GM19023 (cell line): ENCODE results near the gene B4GALNT2.
"Not testable (repeated sequence)": the region's sequence is repeated elsewhere in the genome, so short reads cannot be mapped to it uniquely, and the experiment has no call there.

ENCODE experiments used
- ATAC-seq: cut with Tn5 transposase; IDR thresholded peaks from one replicate; pipeline ENCODE4 v1.9.1; 2021; ENCODE audit warnings: mild to moderate bottlenecking, moderate library complexity; ENCODE audit not compliant: unreplicated experiment

B4GALNT2 gene

GRCh38 chr17:49132699-49133364, at the start of gene B4GALNT2:
Gene B4GALNT2 (plus strand): TSS chr17:49132769. CDS start chr17:49132793, 24 bp downstream.
- no peak for ATAC-seq

- not testable (repeated sequence) for ATAC-seq
Observed at GRCh38 chr17:49085046-49085445, 47.5 kb upstream of the B4GALNT2 start.

DNA sequence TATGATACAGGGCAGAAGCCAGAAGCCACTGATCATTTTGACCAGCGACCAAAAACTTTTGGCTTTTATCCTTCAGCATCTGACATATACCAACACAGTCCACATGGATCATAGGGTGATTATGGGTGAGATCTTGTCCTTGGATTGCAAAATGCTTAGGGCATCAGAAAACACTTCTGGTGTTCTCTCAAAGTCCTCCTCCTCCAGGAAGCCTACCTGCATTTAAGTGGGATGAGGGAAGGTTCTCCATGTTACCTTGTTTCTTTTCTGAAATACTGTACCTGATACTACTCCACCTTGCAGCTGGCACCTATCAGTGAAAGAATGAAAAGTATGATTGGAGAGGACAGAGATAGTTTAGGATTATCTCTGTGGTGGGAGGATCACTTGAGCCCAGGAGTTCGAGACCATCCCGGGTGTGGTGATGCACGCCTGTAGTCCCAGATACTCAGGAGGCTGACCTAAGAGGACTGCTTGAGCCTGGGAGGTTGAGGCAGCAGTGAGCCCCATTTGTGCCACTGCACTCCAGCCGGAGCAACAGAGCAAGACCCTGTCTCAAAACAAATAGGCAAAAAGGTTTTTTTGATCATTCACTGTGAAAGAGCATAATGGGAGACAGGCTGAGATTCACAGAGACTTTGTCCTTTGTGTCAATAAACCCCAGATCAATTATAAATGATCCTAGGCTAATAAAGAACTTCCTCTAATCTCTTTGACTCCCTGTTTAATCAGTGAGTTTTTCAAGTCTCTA, 46.8 kb upstream of the B4GALNT2 start:
- ATAC-seq, result no peak

DNA sequence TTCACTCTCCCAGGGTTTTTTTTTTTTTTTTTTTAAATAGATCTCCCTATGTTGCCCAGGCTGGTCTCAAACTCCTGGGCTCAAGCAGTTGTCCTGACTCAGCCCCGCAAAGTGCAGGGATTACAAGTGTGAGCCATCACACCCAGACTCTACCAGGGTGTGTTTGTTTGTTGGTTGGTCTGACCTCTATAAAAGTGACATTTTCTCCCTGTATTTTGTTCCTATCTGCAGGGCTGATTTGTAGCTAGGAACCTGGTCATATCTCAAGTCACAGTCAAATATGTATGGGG, 46.3 kb upstream of the B4GALNT2 start:
- ATAC-seq, result no peak

DNA sequence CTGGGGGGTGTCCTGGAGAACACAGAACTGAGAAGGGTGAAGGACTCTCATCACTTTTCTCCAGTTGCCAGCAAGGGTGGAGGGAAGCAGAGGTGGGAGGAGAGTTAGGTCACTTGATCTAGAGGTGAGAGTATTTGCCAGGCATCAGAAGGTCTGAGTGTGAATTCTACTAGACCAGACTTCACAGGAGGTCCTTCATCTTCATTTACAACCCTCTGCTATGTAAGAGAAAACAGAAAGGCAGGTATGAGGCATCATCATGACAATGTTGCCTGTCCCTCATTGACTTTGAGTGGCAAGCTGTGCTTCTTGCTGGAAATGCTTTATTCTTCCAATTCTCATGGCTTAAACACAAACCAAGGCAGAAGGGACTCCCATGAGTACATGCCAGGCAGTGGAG, 45.9 kb upstream of the B4GALNT2 start:
- no peak for ATAC-seq

DNA sequence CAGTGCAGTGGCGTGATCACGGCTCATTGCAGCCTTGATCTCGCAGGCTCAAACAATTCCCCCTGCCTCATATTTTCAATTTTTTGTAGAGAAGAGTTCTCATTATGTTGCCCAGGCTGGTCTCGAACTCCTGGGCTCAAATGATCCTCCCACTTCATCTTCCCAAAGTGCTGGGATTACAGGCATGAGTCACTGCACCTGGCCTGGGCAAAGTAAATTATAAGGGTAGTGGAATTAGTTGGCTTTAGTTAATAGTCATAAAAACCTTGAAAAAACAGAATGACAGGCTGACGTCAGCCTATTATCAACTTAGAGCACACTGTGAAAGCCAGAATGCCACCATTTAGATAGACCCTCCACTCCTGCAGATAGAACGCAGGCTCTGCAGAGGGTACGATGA, 43.5 kb upstream of the B4GALNT2 start:
- ATAC-seq, result no peak

DNA sequence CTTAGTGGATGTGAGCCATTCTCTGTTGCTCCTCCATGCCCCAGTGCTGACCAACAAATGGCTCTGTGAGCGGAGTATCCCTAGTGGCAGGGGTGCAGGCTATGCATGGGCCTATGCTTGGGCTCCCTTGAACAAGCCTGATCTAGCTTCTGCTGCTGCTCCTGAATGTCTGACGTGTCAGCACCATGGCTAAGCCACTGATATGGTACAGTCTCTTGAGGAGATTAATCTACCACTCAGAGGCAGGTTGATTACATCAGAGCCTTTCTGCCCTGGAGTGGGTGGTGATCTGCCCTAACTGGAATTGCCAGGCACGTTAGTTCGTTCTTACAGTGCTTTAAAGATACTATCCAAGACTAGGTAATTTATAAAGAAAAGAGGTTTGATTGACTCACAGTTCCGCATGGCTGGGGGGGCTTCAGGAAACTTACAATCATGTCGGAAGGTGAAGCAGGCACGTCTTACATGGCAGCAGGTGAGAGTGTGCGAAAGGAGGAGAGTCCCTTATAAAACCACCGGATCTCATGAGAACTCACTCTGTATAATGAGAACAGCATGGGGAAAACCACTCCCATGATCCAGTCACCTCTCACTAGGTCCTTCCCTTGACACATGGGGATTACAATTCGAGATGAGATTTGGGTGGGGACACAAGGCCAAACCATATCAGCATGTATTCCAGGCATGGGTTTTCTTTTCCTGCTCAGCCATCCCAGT, 41.5 kb upstream of the B4GALNT2 start:
- ATAC-seq, result no peak

GRCh38 chr17:49093131-49093530, 39.4 kb upstream of the B4GALNT2 start:
- ATAC-seq, result no peak

- no peak for ATAC-seq
Observed at GRCh38 chr17:49100601-49101000, 32.0 kb upstream of the B4GALNT2 start.

DNA sequence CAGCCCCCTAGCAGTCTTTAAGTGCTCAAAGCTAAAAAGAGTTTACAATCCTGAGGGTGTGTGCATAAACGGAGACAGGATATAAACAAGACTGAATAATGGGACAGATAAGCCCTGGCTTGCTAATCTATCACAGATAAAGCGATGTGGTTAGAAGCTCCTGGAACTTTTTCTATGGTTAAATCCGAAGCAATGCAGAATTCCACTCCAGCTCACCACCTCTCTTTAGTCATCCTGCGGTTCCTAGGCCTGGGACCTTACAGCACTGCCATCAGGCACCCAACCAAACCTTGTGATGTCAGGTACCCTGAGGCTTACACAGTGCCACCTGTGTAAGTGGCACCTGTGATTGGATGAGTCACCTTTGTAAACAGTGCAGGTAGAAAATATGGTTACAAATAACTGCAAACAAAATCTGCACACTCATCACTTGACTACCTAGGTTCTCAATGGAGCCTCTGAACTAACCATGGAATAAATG, 31.5 kb upstream of the B4GALNT2 start:
- no peak for ATAC-seq

DNA sequence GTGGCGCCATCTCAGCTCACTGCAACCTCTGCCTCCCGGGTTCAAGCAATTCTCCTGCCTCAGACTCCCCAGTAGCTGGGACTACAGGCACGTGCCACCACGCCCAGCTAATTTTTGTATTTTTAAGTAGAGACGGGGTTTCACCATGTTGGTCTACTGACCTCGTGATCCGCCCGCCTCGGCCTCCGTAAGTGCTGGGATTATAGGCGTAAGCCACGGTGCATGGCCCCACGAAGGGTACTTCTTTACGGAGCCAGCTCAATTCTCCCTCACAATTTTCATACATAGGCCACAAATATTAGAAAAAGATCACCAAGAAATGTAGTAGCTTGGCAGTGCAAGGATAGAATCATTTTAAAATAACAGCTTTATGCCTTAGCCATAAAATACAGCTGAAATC, 29.2 kb upstream of the B4GALNT2 start:
- not testable (repeated sequence) for ATAC-seq

- no peak for ATAC-seq
Observed at GRCh38 chr17:49104511-49105074, 28.0 kb upstream of the B4GALNT2 start.

GRCh38 chr17:49106321-49107210, 26.0 kb upstream of the B4GALNT2 start:
- no peak for ATAC-seq

DNA sequence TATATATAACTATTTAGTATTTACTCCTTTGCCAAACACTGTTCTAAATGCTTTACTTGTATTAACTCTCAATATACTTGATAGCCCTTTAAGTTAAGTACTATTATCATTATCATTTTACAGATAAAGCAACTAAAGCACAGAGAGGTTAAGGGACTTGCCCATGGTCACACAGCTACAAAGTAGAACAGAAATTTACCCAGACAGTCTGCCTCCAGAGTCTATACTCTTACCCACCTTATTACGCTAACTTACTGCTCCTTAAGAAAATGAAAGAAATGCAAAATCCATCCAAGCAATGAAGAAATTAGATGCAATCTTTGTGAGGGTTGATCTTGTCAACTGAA, 25.4 kb upstream of the B4GALNT2 start:
- ATAC-seq, result no peak

GRCh38 chr17:49108318-49108717, 24.3 kb upstream of the B4GALNT2 start:
- ATAC-seq, result no peak

DNA sequence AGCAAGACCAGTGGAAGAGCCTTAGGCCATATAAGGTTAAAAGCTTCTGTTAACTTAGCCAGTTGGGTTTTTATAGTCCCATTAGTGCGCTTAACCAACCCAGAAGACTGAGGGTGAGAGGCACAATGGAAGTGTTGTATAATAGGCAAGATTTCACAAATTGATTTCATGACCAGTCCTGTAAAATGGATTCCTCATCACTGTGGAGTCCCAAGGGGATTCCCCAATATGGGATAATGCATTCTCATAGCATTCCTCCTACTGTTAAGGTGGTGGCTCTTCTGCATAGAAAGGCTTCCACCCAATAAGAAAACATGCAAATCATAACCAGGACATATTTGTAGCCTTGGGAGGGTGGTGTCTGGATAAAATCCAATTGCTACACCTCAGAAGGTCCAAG, 22.1 kb upstream of the B4GALNT2 start:
- no peak for ATAC-seq

DNA sequence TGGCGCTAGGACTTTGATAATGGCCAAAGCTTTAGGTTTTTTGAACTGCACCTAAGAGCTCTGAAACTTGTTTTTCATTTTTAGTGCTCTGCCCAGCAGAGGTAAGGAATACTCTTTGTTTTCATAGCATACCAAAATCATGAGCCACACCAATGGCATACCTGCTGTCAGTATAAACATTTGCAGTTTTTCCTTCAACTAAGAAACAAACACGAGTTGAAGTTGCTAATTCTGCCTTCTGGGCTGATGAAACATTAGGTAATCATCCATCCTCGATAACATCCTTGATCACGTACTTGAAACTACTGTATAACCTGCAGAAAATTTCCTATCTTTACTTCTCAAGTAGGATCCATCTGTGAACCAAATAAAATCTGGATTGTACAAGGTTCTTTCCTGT, 20.6 kb upstream of the B4GALNT2 start:
- ATAC-seq, result no peak

GRCh38 chr17:49112936-49113335, 19.6 kb upstream of the B4GALNT2 start:
- no peak for ATAC-seq

DNA sequence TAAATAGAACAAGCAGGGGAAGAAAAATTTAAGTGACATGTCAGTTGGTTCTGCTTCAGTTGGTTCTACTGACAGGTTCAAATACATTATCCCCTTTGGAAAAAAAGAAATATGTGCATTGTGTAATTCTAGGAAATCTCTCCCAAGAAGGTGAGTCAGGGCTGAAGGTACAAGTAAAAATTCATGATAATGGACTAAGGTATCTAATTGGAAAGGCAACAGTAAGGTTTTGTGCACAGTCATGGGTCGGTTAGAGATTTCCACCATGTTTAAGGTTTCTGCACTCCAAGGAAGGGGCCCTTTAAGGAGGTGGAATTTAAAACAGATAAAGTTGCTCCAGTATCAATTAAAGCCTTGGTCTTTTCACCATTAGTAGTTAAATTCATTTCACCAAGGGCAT, 17.9 kb upstream of the B4GALNT2 start:
- no peak for ATAC-seq

GRCh38 chr17:49117587-49118230, 14.9 kb upstream of the B4GALNT2 start:
- no peak for ATAC-seq
